K562 (cell line): ENCODE results near the gene C2CD5. TPM values are rescaled to one million over a fixed set of nuclear protein-coding genes. Genes with fewer than 3 reads are reported as not detected.

Experiments
- ATAC-seq: fragments of 200-7000 bp; cut with Tn5 transposase; 3 replicates; pipeline ENCODE4 v1.9.1; 2020; ENCODE audit warnings: moderate library complexity
- BruUV-seq: library from RNA; stranded (reverse); fragments of 400-500 nt; replicated peaks from 2 replicates; lab custom pipeline; 2021; lab: Mats Ljungman, UMichigan
- CTCF ChIA-PET: fragments of 300-600 bp; formaldehyde crosslinking; extraction: SDS; loops from one replicate; lab custom pipeline; 2021; ENCODE audit warnings: low intra/inter-chr PET ratio; lab: Yijun Ruan, JAX
- POLR2A ChIA-PET: fragments of 300-600, 350-650 bp; sonication (Branson Sonifier 250); formaldehyde crosslinking; extraction: SDS; loops from one replicate; lab custom pipeline; 2021; ENCODE audit warnings: antibody characterized with exemption, inconsistent platforms; lab: Yijun Ruan, JAX
- DNase-seq, 4 experiments: peaks; one replicate each; pipeline versions ENCODE4 v3.0.0 to v3.0.0-alpha.2; 2011 to 2018; ENCODE audit warnings: low spot score in 3 of 4, mixed read lengths in 3 of 4; ENCODE audit errors: extremely low read depth in 1 of 4
- FAIRE-seq: peaks from 2 replicates; lab custom pipeline; 2011; peaks lifted over from hg19 to GRCh38; lab: Jason Lieb, UNC
- H2AFZ ChIP-seq: 2 replicates; pipeline ENCODE4 v1.6.0; 2011; ENCODE audit warnings: low read depth, low read length, control low read depth, inconsistent platforms
- H3K27ac ChIP-seq: fragments of 200-600 bp; 3 replicates; pipeline ENCODE4 v1.8.0; 2011; ENCODE audit warnings: low read depth, mild to moderate bottlenecking, control low read depth, inconsistent platforms, low read length, moderate library complexity, mixed read lengths; ENCODE audit errors: extremely low read depth
- H3K27me3 ChIP-seq, 2 experiments: fragments of 300-600 bp in 1 of 2; 2 replicates in 1 of 2; 3 replicates in 1 of 2; pipeline versions ENCODE4 v1.6.0 to v1.8.0; 2011; ENCODE audit warnings: inconsistent platforms in 2 of 2, low read length in 2 of 2, mild to moderate bottlenecking in 1 of 2, mixed read lengths in 1 of 2, moderate library complexity in 1 of 2; ENCODE audit not compliant: control insufficient read depth in 2 of 2, insufficient read depth in 2 of 2
- H3K36me3 ChIP-seq: fragments of 300-600 bp; 3 replicates; pipeline ENCODE4 v1.8.0; 2011; ENCODE audit warnings: mild to moderate bottlenecking, low read length, inconsistent platforms; ENCODE audit not compliant: control insufficient read depth, insufficient read depth
- H3K4me1 ChIP-seq, 2 experiments: fragments of 200-600 bp in 1 of 2; replicated peaks in 1 of 2; 2 replicates in 1 of 2; 3 replicates in 1 of 2; pipeline versions ENCODE4 v1.5.1 to v1.8.0; 2011; ENCODE audit warnings: inconsistent platforms in 2 of 2, low read length in 2 of 2, mild to moderate bottlenecking in 1 of 2, mixed read lengths in 1 of 2, moderate library complexity in 1 of 2; ENCODE audit not compliant: control insufficient read depth in 2 of 2, insufficient read depth in 2 of 2
- H3K4me2 ChIP-seq: 2 replicates; pipeline ENCODE4 v1.6.1; 2011; ENCODE audit warnings: low read length, control low read depth, inconsistent platforms, mixed read lengths; ENCODE audit not compliant: insufficient read depth
- H3K4me3 ChIP-seq: fragments of 200-600 bp; sonication (generic), shearing (Covaris generic); 2 replicates; pipeline ENCODE4 v1.5.1; 2016; ENCODE audit warnings: control low read depth, inconsistent platforms
- H3K79me2 ChIP-seq: fragments of 200-600 bp; 3 replicates; pipeline ENCODE4 v1.8.0; 2011; ENCODE audit warnings: low read length, inconsistent platforms; ENCODE audit not compliant: control insufficient read depth, insufficient read depth
- H3K9ac ChIP-seq, 2 experiments: 2 replicates each; pipeline versions ENCODE4 v1.6.0 to v1.6.1; 2011; ENCODE audit warnings: low read depth in 2 of 2, low read length in 2 of 2, control low read depth in 1 of 2, inconsistent platforms in 1 of 2, mild to moderate bottlenecking in 1 of 2, mixed read lengths in 1 of 2; ENCODE audit not compliant: insufficient read depth in 1 of 2
- H3K9me1 ChIP-seq: one replicate; pipeline ENCODE4 v1.6.0; 2011; ENCODE audit warnings: inconsistent platforms, mild to moderate bottlenecking, low read length, moderate library complexity; ENCODE audit not compliant: control insufficient read depth, insufficient read depth
- H3K9me3 ChIP-seq: replicated peaks from 2 replicates; pipeline ENCODE4 v1.5.1; 2011; ENCODE audit warnings: low read depth, low read length, inconsistent platforms; ENCODE audit not compliant: control insufficient read depth, insufficient read depth
- H4K20me1 ChIP-seq: replicated peaks from 2 replicates; pipeline ENCODE4 v1.6.1; 2011; ENCODE audit warnings: low read length, inconsistent platforms, mixed read lengths; ENCODE audit not compliant: control insufficient read depth, insufficient read depth
- CHD7 ChIP-seq: fragments of 200-600 bp; sonication (generic); IDR thresholded peaks from one replicate; pipeline ENCODE4 v1.6.1; 2012; ENCODE audit warnings: mild to moderate bottlenecking, low read depth, low read length, inconsistent platforms
- MCM2 ChIP-seq: fragments of 450-650 bp; IDR thresholded peaks from 2 replicates; pipeline ENCODE4 v1.6.1; 2017; ENCODE audit warnings: low read depth, mild to moderate bottlenecking
- WGBS: fragments of 100-300 bp; shearing (Covaris generic); methylation state at CpG from one replicate; pipeline ENCODE4 v1.1.6; 2016; ENCODE audit warnings: low coverage, mixed read lengths; ENCODE audit not compliant: insufficient coverage; ENCODE audit errors: missing lambda C conversion rate; 5-methylcytosine and 5-hydroxymethylcytosine counted together
- in situ Hi-C: fragments of 300-500 bp; cut with MboI; formaldehyde crosslinking; loops from 4 replicates; pipeline ENCODE4 v1.15.0; 2018; ENCODE audit warnings: inconsistent platforms, mixed read lengths
- intact Hi-C: fragments of 100-400 bp; cut with micrococcal nuclease; formaldehyde crosslinking; loops from 2 replicates; pipeline ENCODE4 v1.14.2; 2022
- polyA plus RNA-seq, 8 experiments: library from polyadenylated mRNA; depleted of rRNA in 4 of 8; stranded (reverse) in 5 of 8; unstranded in 3 of 8; fragments of >200 nt; fragmentation: Nextera tagmentation in 2 of 8; fragmentation: Illumina TruSeq in 1 of 8; extraction: Ambion mirVana in 2 of 8; extraction: Trizol in 1 of 8; gene quantifications; 2 replicates each; pipeline versions ENCODE4 v1.2.1 to v1.2.3, GENCODE V29; 2011 to 2014; ENCODE audit warnings: inconsistent platforms in 1 of 8, missing spikeins in 1 of 8
- total RNA-seq, 7 experiments: library from RNA; depleted of rRNA in 6 of 7; stranded (reverse); fragments of >200 nt in 6 of 7; fragmentation: Illumina TruSeq in 2 of 7; extraction: Trizol in 2 of 7; gene quantifications; 2 replicates each; pipeline versions ENCODE4 v1.2.1 to v1.2.3, GENCODE V29; 2011 to 2021; ENCODE audit warnings: low replicate concordance in 1 of 7

Gene C2CD5
- total and polyA plus RNA-seq, 9 of the 15 experiments (the other 6 are each of a cell fraction or from before 2014, with no cell fraction given), result 5.1 to 24.1 (median 14.3) TPM

- POLR2A ChIA-PET, result no interaction called here
- H3K9me3 ChIP-seq, result no peaks in the 10 kb centered on the region
- H2AFZ ChIP-seq, result no peak overlapping the region
- H3K4me1 ChIP-seq, result no peaks in the 10 kb centered on the region
- no peaks in the 10 kb centered on the region for H3K27me3 ChIP-seq
- DNase-seq (no peak), FAIRE-seq (no peak), ATAC-seq (no peak)
- 27% methylated on average over 4 of the region's 4 CpGs for WGBS
- no peak overlapping the region for H3K4me3 ChIP-seq
- no peak overlapping the region for H3K4me2 ChIP-seq
- no peak overlapping the region for H3K27ac ChIP-seq
- intact Hi-C loops, result no loop called here
- no peaks in the 10 kb centered on the region for H4K20me1 ChIP-seq
- H3K36me3 ChIP-seq, result no peaks in the 10 kb centered on the region
- CTCF ChIA-PET, result no interaction called here
- in situ Hi-C loops, result no loop called here
- H3K79me2 ChIP-seq, result no peaks in the 10 kb centered on the region
- no peak overlapping the region for H3K9ac ChIP-seq
- BruUV-seq, result no TSS peak
- H3K9me1 ChIP-seq, result no peaks in the 10 kb centered on the region
- TF ChIP-seq MCM2 (no peak), CHD7 (no peak)
Measured at GRCh38 chr12:22399464-22400180, 144.7 kb downstream of the C2CD5 start.
